Measurements from ENCODE around the gene TMEM163. TPM values are rescaled to one million over a fixed set of nuclear protein-coding genes. Genes with fewer than 3 reads are reported as not detected.
A peak's percentile ranks its signal among the peaks of the same experiment; 100 is the strongest.

Gene TMEM163
- total and polyA plus RNA-seq, 2 of the 13 experiments (the other 11 are each of a cell fraction or from before 2014, with no cell fraction given) = 0.05 TPM; not detected in 1

DNA sequence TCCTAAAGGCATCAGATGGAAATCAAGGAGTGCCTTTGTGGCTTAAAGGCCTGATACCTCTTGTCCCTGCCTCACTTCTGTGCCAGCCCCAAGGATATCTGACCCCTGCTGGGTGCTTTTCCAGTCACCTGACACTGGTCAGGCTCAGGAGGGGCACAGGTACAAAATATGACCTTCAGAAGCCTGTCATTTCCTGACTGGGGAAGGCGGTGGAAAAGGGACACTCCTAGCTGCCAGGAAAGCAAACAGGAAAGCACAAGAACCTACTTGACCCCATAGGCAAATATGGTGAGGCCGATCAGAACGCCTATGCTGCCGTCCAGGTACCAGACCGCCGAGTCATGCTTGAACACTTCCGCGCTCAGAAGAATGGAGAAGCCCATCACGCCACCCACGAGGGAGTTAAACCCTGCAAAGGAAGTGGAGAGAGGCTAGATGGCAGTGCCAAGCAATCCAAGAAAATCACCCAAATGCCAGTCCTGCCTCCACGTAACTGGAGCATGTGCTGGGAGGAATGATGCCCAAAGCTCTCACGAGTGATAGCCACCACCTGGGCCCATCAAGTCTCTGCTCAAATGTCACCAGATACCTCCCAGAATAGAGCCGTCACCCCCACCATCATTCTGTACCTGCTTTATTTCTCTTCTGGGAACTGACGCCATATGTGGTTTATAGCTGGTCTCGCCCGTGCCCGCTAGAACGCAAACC, 260.9 kb downstream of the TMEM163 start (continued):
- no peak for TF ChIP-seq USF2 (IDR thresholded peaks at IDR 0.05; ENCODE audit: low read depth, low read length)
- peak; percentile 48; the same call in 1 of the 2 replicates for TF ChIP-seq USF2 (CRISPR knock-in tag; IDR thresholded peaks at IDR 0.05; ENCODE audit: borderline replicate concordance)
- TF ChIP-seq ATRX (CRISPR knock-in tag; IDR thresholded peaks at IDR 0.05; ENCODE audit: borderline replicate concordance) = no peak
- TF ChIP-seq, protein P1, sequence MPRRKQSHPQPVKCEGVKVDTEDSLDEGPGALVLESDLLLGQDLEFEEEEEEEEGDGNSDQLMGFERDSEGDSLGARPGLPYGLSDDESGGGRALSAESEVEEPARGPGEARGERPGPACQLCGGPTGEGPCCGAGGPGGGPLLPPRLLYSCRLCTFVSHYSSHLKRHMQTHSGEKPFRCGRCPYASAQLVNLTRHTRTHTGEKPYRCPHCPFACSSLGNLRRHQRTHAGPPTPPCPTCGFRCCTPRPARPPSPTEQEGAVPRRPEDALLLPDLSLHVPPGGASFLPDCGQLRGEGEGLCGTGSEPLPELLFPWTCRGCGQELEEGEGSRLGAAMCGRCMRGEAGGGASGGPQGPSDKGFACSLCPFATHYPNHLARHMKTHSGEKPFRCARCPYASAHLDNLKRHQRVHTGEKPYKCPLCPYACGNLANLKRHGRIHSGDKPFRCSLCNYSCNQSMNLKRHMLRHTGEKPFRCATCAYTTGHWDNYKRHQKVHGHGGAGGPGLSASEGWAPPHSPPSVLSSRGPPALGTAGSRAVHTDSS (CRISPR knock-in tag; conservative IDR thresholded peaks at IDR 0.05) = no peak
- TF ChIP-seq, protein P2, sequence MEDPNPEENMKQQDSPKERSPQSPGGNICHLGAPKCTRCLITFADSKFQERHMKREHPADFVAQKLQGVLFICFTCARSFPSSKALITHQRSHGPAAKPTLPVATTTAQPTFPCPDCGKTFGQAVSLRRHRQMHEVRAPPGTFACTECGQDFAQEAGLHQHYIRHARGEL (CRISPR knock-in tag; IDR thresholded peaks at IDR 0.05) = no peak
- no peak for TF ChIP-seq CEBPB (IDR thresholded peaks at IDR 0.05; ENCODE audit: borderline replicate concordance, low read depth, low read length)
- TF ChIP-seq POGZ (CRISPR knock-in tag; IDR thresholded peaks at IDR 0.05) = peak; percentile 80
- TF ChIP-seq ZBTB40 (IDR thresholded peaks at IDR 0.05) = no peak
- 0 out of 2 replicates have a peak, but pooled peaks have one; percentile 23 for TF ChIP-seq ZBTB40 (CRISPR knock-in tag; IDR thresholded peaks at IDR 0.05)
- no peak for TF ChIP-seq ZFAT (CRISPR knock-in tag; conservative IDR thresholded peaks at IDR 0.05)
- TF ChIP-seq ZNF430 (CRISPR knock-in tag; IDR thresholded peaks at IDR 0.05) = peak; percentile 75; the same call in 1 of the 2 replicates
- peak; percentile 84; the same call in 1 of the 2 replicates for TF ChIP-seq ZNF614 (CRISPR knock-in tag; IDR thresholded peaks at IDR 0.05; ENCODE audit: borderline replicate concordance)
- 0 out of 2 replicates have a peak, but pooled peaks have one; percentile 47 for TF ChIP-seq ZNF670 (CRISPR knock-in tag; IDR thresholded peaks at IDR 0.05; ENCODE audit: borderline replicate concordance)
- peak; percentile 64 for TF ChIP-seq HOXA3 (CRISPR knock-in tag; IDR thresholded peaks at IDR 0.05)

Measured in HepG2 (cell line).